Nephron (organoid): ENCODE data around the gene P2RX4.
"Not testable (repeated sequence)": the region's sequence is repeated elsewhere in the genome, so short reads cannot be mapped to it uniquely, and the experiment has no call there.

Experiments used
- H3K27ac Mint-ChIP-seq, 3 experiments: 2 replicates each; pipeline ENCODE4 v1.8.0; 2020; ENCODE audit warnings: mixed read lengths in 3 of 3, mild to moderate bottlenecking in 2 of 3, moderate library complexity in 1 of 3
- H3K27me3 Mint-ChIP-seq: 2 replicates; pipeline ENCODE4 v1.8.0; 2021; ENCODE audit warnings: low read depth, mild to moderate bottlenecking, moderate library complexity, mixed read lengths
- H3K36me3 Mint-ChIP-seq: 2 replicates; pipeline ENCODE4 v1.8.0; 2020; ENCODE audit warnings: low read depth, mixed read lengths
- H3K4me1 Mint-ChIP-seq: 2 replicates; pipeline ENCODE4 v1.8.0; 2020; ENCODE audit warnings: mixed read lengths
- H3K4me3 Mint-ChIP-seq, 3 experiments: 2 replicates each; pipeline ENCODE4 v1.8.0; 2020; ENCODE audit warnings: mild to moderate bottlenecking in 3 of 3, mixed read lengths in 3 of 3, moderate library complexity in 2 of 3
- H3K9me3 Mint-ChIP-seq: 2 replicates; pipeline ENCODE4 v1.8.0; 2020; ENCODE audit warnings: mixed read lengths
- CTCF ChIP-seq, 3 experiments: fragments of 200-600 bp; sonication (generic); IDR thresholded peaks; one replicate each; pipeline ENCODE4 v1.5.0; 2021; ENCODE audit warnings: antibody characterized with exemption in 3 of 3; ENCODE audit not compliant: unreplicated experiment in 3 of 3

Gene P2RX4

GRCh38 chr12:121202407-121203355 lies 7.2 kb upstream of the P2RX4 start:
- Mint-ChIP-seq H3K36me3 (no peaks in the 10 kb centered on the region), H3K27ac (no peak overlapping the region), H3K27me3 (peaks cover 3% of the 10 kb centered on the region), H3K4me1 (no peaks in the 10 kb centered on the region), H3K9me3 (no peaks in the 10 kb centered on the region), H3K4me3 (no peak overlapping the region)
- no peak for TF ChIP-seq CTCF (IDR thresholded peaks at IDR 0.05; ENCODE audit: unreplicated experiment in 3 of 3)

GRCh38 chr12:121203482-121203881 lies 6.4 kb upstream of the P2RX4 start:
- Mint-ChIP-seq H3K4me1 (no peaks in the 10 kb centered on the region), H3K4me3 (no peak overlapping the region), H3K27me3 (peaks cover 7% of the 10 kb centered on the region), H3K36me3 (no peaks in the 10 kb centered on the region), H3K27ac (no peak overlapping the region), H3K9me3 (no peaks in the 10 kb centered on the region)
- no peak for TF ChIP-seq CTCF (IDR thresholded peaks at IDR 0.05; ENCODE audit: unreplicated experiment in 3 of 3)

GRCh38 chr12:121205491-121205890 lies 4.4 kb upstream of the P2RX4 start:
- Mint-ChIP-seq H3K27me3 (peaks cover 7% of the 10 kb centered on the region), H3K9me3 (no peaks in the 10 kb centered on the region), H3K36me3 (no peaks in the 10 kb centered on the region), H3K4me1 (peaks cover under 1% of the 10 kb centered on the region), H3K27ac (no peak overlapping the region), H3K4me3 (no peak overlapping the region)
- TF ChIP-seq CTCF (IDR thresholded peaks at IDR 0.05; ENCODE audit: unreplicated experiment in 3 of 3) = no peak

GRCh38 chr12:121208571-121208970 lies 1.4 kb upstream of the P2RX4 start:
- Mint-ChIP-seq H3K27ac (peak overlapping the region; percentile 9 to 61 (median 40)), H3K4me3 (peak overlapping the region; percentile 61 to 74 (median 66))
- H3K27me3 Mint-ChIP-seq, H3K4me1 Mint-ChIP-seq, H3K36me3 Mint-ChIP-seq, H3K9me3 Mint-ChIP-seq: not testable (repeated sequence)

GRCh38 chr12:121209221-121209620 lies 708 bp upstream of the P2RX4 start:
- no peak for TF ChIP-seq CTCF (IDR thresholded peaks at IDR 0.05; ENCODE audit: unreplicated experiment in 3 of 3)
- H3K36me3 Mint-ChIP-seq = peaks cover 1% of the 10 kb centered on the region
- H3K4me3 Mint-ChIP-seq = peak overlapping the region; percentile 61 to 74 (median 66)
- H3K27ac Mint-ChIP-seq = peak overlapping the region in 2 of 3 experiments; percentile 27 to 61
- peaks cover 4% of the 10 kb centered on the region for H3K27me3 Mint-ChIP-seq
- H3K4me1 Mint-ChIP-seq = peaks cover 7% of the 10 kb centered on the region
- no peaks in the 10 kb centered on the region for H3K9me3 Mint-ChIP-seq

DNA sequence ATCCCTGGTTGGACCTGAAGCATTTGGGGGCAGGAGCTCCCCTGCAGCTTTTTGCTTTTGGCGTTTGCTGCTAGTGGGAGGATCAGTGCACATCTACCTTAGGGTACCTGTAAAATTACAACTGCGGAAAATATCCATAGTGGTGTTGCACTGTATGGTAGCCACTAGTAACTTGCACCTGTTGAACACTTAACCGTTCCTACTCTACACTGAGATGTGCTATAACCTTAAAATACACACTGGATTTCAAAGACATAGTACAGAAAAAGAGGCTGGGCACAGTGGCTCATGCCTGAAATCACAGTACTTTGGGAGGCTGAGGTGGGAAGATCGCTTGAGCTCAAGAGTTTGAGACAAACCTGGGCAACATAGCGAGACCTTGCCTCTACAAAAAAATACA lies 2.9 kb downstream of the P2RX4 start:
- H3K9me3 Mint-ChIP-seq = no peaks in the 10 kb centered on the region
- H3K27me3 Mint-ChIP-seq = peaks cover 2% of the 10 kb centered on the region
- no peak overlapping the region for H3K27ac Mint-ChIP-seq
- TF ChIP-seq CTCF (IDR thresholded peaks at IDR 0.05; ENCODE audit: unreplicated experiment in 3 of 3) = no peak
- peak overlapping the region in 1 of 3 experiments; percentile 43 for H3K4me3 Mint-ChIP-seq
- H3K4me1 Mint-ChIP-seq = peaks cover 16% of the 10 kb centered on the region
- peaks cover 5% of the 10 kb centered on the region for H3K36me3 Mint-ChIP-seq
